Neutrophil (primary cell): Measurements from ENCODE around the gene RAD51B.

ENCODE experiments used
- H3K27ac ChIP-seq: fragments of 200-600 bp; sonication (generic); 2 replicates; pipeline ENCODE4 v1.5.1; 2016; ENCODE audit warnings: mild to moderate bottlenecking, moderate library complexity
- H3K27me3 ChIP-seq: fragments of 200-600 bp; sonication (generic); 2 replicates; pipeline ENCODE4 v1.6.0; 2016; ENCODE audit warnings: mild to moderate bottlenecking
- H3K36me3 ChIP-seq: fragments of 200-600 bp; sonication (generic); 2 replicates; pipeline ENCODE4 v1.5.1; 2017
- H3K4me1 ChIP-seq, 2 experiments: fragments of 200-600 bp in 1 of 2; sonication (generic) in 1 of 2; 1 replicate in 1 of 2; 2 replicates in 1 of 2; pipeline versions ENCODE4 v1.5.1 to v1.6.1; 2013 to 2016; ENCODE audit warnings: low read depth in 1 of 2, low read length in 1 of 2, mild to moderate bottlenecking in 1 of 2, moderate library complexity in 1 of 2; ENCODE audit not compliant: control insufficient read depth in 1 of 2, insufficient read depth in 1 of 2
- H3K4me3 ChIP-seq, 2 experiments: fragments of 200-600 bp in 1 of 2; sonication (generic) in 1 of 2; 1 replicate in 1 of 2; 2 replicates in 1 of 2; pipeline ENCODE4 v1.5.1; 2013 to 2016; ENCODE audit warnings: low read depth in 1 of 2, low read length in 1 of 2, mild to moderate bottlenecking in 1 of 2, moderate library complexity in 1 of 2
- H3K9me3 ChIP-seq: fragments of 200-600 bp; sonication (generic); 2 replicates; pipeline ENCODE4 v1.5.1; 2016
- TF ChIP-seq, protein P1 (sequence below): fragments of 200-600 bp; sonication (generic); IDR thresholded peaks from 2 replicates; pipeline ENCODE4 v1.5.1; 2016; ENCODE audit warnings: antibody characterized with exemption

RAD51B gene

DNA sequence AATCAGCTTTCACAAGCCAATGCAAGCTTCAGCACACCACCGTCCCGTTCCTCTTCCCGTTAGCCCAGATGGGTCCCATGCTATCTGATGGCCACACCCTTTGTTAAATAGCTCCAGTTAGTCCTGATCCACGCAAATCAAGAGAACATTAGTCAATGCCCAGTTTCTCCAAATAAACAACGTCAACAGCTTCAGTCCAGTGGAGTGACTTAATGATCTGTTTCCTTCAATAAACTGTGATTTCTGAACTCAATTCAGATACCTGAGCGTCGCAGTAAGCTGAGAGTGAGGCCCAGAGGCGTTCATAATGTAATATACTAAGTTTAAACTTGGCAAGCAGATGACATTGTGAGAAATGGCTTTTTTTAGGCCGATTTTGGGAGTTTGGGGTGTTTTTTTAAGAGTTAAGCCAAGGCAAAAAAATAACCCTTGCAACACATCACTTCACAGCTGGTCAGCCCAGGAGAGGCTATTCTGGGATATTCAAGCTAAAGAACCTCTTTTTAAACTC lies 861.0 kb downstream of the RAD51B start:
- Histone ChIP-seq H3K36me3 (no peaks in the 10 kb centered on the region), H3K4me3 (no peak overlapping the region), H3K27ac (peak overlapping the region; percentile 100), H3K27me3 (no peaks in the 10 kb centered on the region), H3K4me1 (peaks cover 69 to 78% of the 10 kb centered on the region in 2 experiments), H3K9me3 (no peaks in the 10 kb centered on the region)
- TF ChIP-seq, protein P1, sequence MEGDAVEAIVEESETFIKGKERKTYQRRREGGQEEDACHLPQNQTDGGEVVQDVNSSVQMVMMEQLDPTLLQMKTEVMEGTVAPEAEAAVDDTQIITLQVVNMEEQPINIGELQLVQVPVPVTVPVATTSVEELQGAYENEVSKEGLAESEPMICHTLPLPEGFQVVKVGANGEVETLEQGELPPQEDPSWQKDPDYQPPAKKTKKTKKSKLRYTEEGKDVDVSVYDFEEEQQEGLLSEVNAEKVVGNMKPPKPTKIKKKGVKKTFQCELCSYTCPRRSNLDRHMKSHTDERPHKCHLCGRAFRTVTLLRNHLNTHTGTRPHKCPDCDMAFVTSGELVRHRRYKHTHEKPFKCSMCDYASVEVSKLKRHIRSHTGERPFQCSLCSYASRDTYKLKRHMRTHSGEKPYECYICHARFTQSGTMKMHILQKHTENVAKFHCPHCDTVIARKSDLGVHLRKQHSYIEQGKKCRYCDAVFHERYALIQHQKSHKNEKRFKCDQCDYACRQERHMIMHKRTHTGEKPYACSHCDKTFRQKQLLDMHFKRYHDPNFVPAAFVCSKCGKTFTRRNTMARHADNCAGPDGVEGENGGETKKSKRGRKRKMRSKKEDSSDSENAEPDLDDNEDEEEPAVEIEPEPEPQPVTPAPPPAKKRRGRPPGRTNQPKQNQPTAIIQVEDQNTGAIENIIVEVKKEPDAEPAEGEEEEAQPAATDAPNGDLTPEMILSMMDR, result no peak

DNA sequence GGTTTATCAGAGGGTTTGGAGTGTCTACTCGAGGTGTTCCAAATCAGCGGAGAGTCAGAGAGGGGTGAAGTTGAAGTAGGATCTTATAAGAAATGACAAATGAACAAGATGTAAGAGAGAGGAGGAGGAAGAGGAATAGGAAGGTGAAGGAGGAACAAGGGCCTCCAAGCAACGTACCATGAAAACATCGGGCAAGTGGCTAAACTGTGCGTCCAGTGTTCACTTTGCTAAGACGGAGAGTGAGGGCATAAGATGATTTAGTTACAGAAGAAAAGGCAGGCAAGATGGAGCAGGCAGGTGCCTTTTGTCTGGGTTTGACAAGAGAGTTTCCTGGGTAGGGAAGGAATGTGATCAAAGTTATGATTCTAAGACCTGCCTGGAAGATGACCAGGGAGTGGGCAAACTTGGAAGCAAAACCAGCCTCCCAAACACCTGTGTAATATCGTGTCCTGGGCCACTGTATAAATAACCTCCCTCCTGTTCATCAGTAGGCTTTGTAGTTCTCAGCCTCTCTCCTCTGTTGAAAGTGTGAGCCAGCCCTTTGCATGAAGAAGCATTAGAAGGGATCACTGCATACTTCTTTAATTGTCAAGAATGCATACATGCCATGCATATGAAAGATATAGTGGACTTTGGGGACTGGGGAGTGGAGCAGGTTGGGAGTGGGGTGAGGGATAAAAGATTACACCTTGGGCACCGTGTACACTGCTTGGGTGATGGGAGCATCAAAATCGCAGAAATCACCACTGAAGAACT lies 861.9 kb downstream of the RAD51B start:
- H3K4me1 ChIP-seq, result peaks cover 77 to 84% of the 10 kb centered on the region in 2 experiments
- TF ChIP-seq, protein P1, result no peak
- H3K36me3 ChIP-seq, result no peaks in the 10 kb centered on the region
- no peaks in the 10 kb centered on the region for H3K9me3 ChIP-seq
- H3K4me3 ChIP-seq, result peak overlapping the region; percentile 29 to 39
- peak overlapping the region; percentile 100 for H3K27ac ChIP-seq
- no peaks in the 10 kb centered on the region for H3K27me3 ChIP-seq

DNA sequence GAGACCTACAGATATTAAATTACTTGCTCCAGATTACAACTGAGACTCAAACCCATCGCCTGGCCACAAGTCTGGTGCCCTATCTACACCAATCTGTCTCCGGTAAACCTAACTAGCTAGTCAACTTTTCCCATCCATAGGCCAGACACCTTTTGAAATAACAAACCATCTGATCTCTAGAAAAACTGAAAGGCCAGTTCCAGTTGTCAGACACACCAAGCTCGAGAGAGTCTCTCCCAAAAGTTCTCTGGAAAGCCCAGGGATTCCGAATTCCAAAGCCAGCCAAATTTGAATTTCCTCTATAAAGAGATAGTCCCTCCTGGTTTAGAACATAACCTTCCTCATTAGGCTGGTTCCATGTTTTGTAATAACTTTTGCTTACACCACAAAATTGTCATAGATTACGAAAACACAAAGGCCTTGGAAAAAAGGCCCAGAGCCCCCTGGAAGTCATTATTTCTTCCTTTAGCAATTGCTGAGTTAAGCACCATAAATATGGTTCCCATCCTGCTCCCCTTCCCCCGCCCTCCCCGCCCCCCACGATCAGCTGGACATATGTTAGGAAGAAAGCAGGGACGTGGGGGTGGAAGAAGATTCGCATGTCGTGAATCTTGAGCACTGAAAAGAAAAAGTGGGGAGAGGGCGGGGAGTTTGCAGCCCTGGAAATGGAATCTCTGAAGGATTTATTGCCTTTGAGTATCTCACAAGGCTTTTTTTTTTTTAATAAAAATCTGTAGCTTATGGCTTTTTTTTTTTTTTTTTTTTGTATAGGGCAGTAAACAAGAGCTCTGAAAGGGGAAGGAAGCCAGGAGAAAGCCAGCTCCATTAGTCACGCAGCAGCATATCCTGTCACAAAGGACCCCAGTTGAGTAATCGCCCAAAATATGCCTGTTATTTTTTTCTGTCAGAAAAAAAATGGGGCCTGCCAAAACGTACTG lies 862.9 kb downstream of the RAD51B start:
- H3K27ac ChIP-seq, result peak overlapping the region; percentile 100

DNA sequence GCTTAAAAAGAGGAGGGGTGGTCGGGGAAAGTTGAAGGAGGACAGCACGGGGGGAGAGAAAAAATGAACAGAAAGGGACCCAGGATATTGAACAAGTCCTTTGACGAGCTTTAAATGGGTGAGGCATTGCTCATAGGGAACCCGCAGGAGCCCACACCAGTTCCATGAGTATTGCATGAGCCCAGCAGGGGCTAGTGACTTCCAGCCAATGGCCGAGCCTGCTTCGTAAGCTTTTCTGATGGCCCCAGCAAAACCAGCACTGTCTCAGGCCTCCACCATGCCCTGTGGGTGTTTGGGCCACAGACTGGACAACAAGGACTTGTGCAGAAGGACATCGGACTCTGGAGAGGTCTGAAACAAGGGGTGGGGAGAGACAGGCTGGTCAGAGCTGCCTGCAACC lies 863.7 kb downstream of the RAD51B start:
- Histone ChIP-seq H3K27me3 (no peaks in the 10 kb centered on the region), H3K27ac (peak overlapping the region; percentile 100), H3K36me3 (no peaks in the 10 kb centered on the region), H3K4me3 (peak overlapping the region; percentile 24 to 39), H3K4me1 (peaks cover 72 to 74% of the 10 kb centered on the region in 2 experiments), H3K9me3 (no peaks in the 10 kb centered on the region)
- TF ChIP-seq, protein P1, result no peak

More for the DNA sequence above, 862.9 kb downstream of the RAD51B start:
- no peaks in the 10 kb centered on the region for H3K9me3 ChIP-seq
- H3K4me1 ChIP-seq, result peaks cover 75 to 80% of the 10 kb centered on the region in 2 experiments
- H3K27me3 ChIP-seq, result no peaks in the 10 kb centered on the region
- H3K36me3 ChIP-seq, result no peaks in the 10 kb centered on the region
- TF ChIP-seq, protein P1, result peak; percentile 13
- H3K4me3 ChIP-seq, result peak overlapping the region; percentile 29 to 39
